HG03280 (cell line): ENCODE data around the gene FYB1.

ENCODE experiments used
- ATAC-seq: cut with Tn5 transposase; IDR thresholded peaks from one replicate; pipeline ENCODE4 v1.9.1; 2021; ENCODE audit warnings: mild to moderate bottlenecking, moderate library complexity; ENCODE audit not compliant: unreplicated experiment

The FYB1 gene

GRCh38 chr5:39206630-39207321 is 12.6 kb downstream of the FYB1 start:
- ATAC-seq = no peak

DNA sequence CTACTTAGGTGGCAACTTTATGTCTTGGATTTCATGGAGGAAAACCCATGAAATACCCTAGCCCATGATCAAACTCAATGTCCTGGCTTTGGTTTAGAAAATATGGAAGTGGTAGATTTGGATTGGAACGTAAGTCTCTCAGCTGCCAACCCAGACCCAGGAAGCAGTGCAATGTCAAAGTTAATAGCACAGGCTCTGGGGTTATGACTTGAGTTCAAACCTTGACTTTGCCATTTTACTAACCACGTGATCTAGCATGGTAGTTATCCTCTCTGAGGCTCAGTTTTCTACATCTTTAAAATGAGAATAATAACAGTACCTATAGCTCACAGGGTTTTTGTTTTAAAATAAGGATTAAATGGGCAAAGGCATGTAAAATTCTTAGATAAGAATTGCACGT is 13.8 kb downstream of the FYB1 start:
- no peak for ATAC-seq

GRCh38 chr5:39203951-39204350 is 15.4 kb downstream of the FYB1 start:
- ATAC-seq = no peak

DNA sequence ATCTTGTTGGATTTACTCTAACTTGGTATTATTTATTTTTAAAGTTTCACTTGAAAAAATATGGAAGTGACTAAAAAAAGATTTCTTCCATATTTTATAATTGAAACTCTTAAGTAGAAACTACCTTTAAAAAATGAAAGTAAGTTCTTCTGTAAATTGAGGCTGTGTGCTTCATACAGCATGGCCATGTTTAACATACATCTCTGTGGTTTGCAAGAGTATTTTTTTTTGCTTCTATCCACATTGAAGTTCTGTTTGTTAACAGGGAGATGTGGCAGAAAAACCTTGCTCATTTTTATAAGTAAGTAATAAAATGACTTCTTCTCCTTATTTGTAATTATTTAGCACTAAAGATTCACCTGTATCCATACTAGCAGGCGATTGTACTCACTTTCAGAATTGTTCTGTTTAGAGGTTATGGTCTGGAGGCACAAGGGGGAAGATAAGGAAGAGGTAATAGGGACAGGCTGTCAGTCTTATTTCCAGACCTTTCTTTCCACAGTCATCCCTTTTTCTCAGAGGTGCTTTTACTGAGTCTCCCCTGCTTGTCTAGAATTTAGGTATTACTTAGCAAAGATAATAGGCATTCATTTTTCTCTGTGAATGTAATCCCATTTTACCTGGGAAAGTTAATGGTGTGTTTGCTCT is 16.0 kb downstream of the FYB1 start:
- no peak for ATAC-seq

DNA sequence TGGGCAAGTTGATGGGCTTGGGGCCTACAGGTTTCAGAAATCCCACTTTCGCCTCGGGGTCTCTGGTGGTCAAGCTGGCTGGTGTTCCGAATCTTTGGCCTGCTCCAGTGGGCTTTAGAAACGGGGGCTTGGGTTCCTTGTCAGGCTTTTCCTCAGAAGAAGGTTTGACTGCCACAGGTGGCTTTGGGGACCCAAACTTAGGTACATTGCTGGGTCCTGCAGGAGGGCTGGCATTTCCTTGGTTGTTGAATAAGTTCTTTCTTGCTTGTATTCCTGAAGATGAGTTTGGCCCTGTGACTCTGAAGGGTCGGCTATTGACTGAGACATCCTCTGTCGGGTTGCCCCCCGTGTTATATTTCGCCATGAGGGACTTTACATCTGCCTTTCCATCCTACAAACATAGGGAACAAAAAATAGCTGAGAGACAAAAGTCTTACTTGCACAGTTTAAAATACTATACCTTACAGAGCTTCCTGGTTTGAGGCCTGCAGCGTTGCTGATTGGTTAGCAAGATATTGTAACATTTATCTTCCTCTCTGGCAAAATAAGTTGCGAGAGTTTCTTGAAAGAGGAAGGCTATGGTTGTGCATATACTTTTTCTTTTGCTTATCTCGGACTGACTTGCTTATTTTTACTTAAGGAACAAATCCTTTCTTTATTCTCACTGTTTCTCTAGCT is 16.6 kb downstream of the FYB1 start:
- ATAC-seq = no peak

- no peak for ATAC-seq
Measured at GRCh38 chr5:39201781-39202596, 17.4 kb downstream of the FYB1 start.

DNA sequence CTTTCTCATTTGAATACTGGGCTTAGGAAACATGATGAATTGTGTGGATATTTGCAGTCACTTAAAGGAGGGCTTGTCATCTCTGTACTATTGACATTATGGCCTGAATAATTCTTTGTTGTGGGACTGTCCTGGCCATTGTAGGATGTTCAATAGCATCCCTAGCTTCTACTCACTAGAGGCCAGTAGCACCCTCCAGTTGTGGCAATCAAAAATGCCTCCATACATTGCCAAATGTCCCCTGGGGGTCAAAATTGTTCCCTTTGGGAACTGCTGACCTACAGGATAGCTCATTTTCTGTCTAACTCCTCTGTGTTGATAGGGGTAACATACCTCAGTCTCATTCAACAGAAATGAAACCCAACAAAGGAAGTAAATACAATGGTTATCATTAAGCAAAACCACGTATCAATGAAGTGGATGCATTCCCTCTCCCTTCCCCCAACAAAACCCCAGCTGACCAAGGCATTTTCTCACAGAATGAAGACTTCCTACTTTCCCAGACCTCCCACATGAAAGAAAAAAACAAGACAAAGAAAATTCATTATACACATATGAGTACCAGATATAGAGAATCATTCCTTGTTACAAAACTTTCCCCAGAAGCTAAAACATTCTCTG is 18.1 kb downstream of the FYB1 start:
- ATAC-seq = no peak

- ATAC-seq = no peak
Measured at GRCh38 chr5:39200081-39200480, 19.3 kb downstream of the FYB1 start.

DNA sequence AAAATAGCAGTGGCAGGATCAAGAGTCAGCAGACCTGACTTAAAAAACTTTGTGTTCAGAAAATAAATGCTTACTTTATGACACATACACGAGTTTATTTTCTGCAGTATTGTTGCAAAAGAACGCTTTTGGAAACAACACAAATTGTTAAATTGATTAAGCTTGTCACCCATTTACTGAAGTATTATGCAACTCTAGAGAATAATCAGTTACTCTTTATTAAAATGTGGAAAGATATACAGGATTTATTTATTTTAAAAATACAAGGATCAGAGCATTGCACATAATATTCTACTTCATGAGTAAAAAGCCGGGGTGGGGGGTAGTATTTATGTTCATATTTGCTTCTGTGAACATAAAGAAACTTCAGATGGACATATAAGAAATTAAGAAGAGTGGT is 20.0 kb downstream of the FYB1 start:
- no peak for ATAC-seq

GRCh38 chr5:39198127-39198526 is 21.2 kb downstream of the FYB1 start:
- no peak for ATAC-seq

DNA sequence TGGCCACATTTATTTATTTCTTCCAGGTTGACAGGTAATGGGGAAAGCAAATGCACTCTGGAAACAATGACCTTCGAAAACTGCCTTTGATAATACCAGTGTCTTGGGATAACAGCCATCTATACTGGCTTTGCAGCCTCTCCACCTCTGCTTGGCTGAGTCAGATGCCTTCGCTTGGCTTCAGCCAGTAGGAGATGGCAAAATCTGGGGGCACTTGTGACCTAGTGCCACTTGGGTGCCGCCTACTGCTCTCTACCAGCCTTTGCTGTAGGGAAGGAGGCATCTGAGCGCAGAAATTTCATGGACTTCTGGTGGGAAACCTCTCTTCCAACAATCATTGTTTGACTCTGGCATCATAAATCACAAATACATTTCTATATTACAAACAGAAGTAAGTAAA is 21.8 kb downstream of the FYB1 start:
- no peak for ATAC-seq

- ATAC-seq = no peak
Measured at GRCh38 chr5:39195198-39195826, 24.1 kb downstream of the FYB1 start.

DNA sequence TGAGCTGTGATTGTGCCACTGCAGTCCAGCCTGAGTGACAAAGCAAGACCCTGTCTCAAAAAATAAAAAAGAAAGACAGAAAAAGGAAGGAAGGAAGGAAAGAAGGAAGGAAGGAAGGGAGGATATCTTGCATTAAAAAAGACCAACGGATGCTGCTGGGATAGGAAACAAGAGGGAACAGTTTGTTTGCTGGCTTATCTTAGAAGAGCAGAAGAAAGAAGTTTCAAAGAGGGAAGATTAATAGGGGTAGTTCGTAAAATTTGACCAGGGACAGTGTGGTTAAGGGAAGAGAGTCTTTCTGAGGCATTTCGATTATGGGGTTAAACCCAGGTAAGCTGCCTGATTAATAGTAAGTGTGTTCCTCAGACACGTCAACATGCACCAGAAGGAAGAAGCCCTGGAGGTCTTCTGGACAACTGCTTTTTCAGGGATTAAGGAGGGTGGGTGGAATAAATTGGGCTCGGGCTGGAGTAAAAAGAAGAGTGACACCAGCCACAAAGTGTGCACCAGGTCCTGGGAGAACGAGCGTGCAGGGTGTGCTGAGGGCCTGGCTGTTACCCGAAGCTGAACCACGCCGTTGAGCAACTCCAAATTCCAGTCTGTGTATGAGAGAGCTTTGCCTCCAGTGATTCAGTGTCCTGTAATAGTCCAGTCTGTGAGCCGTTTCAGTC is 24.8 kb downstream of the FYB1 start:
- ATAC-seq = no peak

GRCh38 chr5:39193553-39194465 is 25.6 kb downstream of the FYB1 start:
- ATAC-seq = no peak

DNA sequence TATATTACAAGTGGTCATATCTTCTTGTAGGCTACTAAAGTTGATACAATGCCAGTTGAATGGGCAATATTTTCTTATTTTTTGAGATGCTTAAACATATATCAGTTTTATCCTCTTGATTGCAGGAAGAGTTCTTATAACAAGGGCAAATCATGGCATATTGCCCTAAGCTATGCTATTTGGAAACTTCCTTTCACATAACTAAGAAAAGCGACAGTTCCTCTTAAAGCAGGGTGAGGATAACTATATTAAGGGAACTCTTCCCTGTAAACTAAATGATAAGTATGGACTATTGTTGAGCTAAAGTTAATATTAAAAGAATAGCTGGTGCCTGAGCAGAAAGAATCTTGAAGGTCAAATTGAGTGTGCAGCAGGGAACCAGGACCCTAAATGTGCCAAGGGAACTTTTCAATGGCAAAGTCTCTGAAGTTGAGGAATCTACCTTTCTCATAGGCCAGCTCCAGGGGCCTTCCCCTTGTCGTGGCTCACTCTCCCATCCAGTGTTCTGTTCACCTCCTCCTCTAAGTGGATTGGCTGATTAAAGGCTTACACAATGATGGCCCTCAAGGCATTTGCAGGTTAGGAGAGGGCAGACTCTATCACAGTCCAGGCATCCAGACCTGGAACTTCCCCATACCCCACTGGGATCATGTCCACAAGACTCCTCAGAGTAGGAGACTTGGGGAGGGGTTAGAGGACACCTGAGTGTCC is 26.8 kb downstream of the FYB1 start:
- no peak for ATAC-seq

DNA sequence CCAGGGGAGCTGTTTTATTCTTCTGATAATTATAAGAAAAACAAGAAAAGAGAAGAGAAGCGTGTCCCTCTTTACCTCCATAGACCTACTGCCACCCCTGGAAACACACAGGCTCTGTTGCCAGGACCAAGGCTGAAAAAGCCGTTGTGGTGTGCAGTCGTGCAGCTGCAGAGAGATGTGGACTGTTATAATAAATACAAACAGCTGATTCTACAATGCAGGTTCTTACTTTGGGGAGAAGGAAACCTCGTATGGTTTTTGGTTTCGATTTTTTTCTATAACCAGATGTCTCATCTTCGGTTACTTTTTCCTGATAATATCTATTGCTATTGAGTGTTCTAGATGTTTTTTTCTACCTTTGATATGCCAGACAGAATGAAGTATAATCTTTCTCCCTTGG is 28.1 kb downstream of the FYB1 start:
- no peak for ATAC-seq

GRCh38 chr5:39190311-39191102 is 28.9 kb downstream of the FYB1 start:
- no peak for ATAC-seq
